ENCODE data around the gene NSFL1C. TPM values are rescaled to one million over a fixed set of nuclear protein-coding genes. Genes with fewer than 3 reads are reported as not detected.

Gene NSFL1C
- total and polyA plus RNA-seq, 5 donors from 2014 or later, result 64.0 to 95.8 (median 90.4) TPM

DNA sequence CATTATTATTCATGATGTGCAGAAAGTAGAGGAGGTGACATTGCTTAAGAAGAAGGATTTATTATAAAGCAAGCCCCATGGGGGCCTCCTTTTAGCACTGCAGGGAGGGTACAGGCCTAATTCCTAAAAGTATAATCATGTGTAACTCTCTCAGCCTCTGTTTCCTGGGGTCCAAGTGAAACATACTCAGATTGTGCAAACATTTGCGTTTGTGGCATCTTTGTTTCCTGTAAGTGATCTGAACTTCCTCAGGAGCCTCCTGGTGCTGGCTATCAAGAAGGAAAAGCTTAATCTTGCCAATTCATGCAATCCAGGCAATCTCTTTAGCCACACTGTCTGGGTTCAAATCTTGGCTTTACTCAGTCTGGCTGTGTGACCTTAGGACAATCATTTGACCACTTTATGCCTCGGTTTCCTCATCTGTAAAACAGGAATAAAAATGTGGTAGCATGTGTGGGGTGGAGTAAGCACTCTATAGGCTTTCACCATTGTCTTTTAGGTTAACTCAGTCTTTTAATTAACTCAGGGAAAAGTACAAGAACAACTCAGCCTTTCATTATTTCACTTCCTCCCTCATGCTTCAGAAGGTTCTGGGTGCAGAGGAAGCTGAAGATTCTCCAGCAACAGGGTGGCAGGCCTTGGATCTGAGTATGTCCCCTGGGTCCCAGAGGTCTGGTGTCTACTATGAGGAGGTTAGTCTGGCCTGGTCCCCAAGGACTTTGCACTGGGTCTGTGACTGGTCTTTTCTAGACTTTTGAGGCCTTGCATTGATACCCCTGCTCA lies 25.4 kb upstream of the NSFL1C start:
- Histone ChIP-seq H3K36me3 (ENCODE audit: control insufficient read depth, insufficient read depth, low read length) (no peaks in the 10 kb centered on the region), H3K27ac (ENCODE audit: insufficient read depth, low read length, poor library complexity, severe bottlenecking) (no peak overlapping the region), H3K27me3 (ENCODE audit: control insufficient read depth, insufficient read depth, low read length) (peaks cover 17% of the 10 kb centered on the region), H3K4me1 (ENCODE audit: control insufficient read depth, insufficient read depth, low read length, poor library complexity, severe bottlenecking) (no peaks in the 10 kb centered on the region), H3K9me3 (ENCODE audit: control insufficient read depth in 2 of 2, low read length in 2 of 2) (no peaks in the 10 kb centered on the region), H3K4me3 (ENCODE audit: low read depth, low read length) (no peak overlapping the region)
- ATAC-seq (ENCODE audit: low read depth in 2 of 2) (no peak), DNase-seq (no peak)
- no peaks in the 10 kb centered on the region for H3K36me3 Mint-ChIP-seq
- H3K4me1 Mint-ChIP-seq, result no peaks in the 10 kb centered on the region
- H3K27me3 Mint-ChIP-seq, result peaks cover 90% of the 10 kb centered on the region
- H3K4me3 Mint-ChIP-seq, result no peak overlapping the region
- H3K27ac Mint-ChIP-seq, result no peak overlapping the region
- H3K9me3 Mint-ChIP-seq, result peaks cover 0 to 4% (median 0%) of the 10 kb centered on the region in 7 donors

DNA sequence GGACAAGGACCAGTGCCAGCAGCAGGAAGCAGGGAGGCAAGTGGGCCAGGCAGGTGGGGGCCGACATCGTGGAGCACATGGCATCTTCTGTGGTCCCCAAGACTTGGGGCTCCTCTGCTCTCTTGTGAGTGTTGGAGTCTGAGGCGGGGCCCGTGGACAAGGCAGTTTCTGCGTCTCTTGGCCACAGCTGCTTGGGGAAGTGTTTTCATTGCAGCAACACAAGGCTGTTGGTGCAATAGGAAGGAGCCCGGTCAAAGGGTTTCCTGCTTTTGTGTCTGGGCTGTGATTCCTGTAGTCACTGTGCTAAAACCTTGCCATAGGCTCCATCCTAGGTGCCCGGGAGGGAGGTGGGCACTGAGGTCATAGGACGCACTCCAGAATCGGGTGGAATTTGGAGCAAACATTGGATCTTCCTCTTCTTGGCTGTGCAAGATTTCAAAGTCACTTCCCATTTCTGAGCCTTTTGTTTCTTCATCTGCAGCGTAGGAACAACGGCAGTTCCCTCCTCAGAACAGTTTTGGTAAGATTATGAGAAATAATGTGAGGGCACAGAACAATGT lies 24.7 kb upstream of the NSFL1C start, which contains the start of gene SIRPB2:
TSS of gene SIRPB2 (minus strand) at position 140 of the 560 bp plus-strand sequence. CDS start at position 79, 61 bp downstream.
- DNase-seq (no peak), ATAC-seq (ENCODE audit: low read depth in 2 of 2) (no peak)
- Mint-ChIP-seq H3K27ac (no peak within 1 kb of the TSS), H3K27me3 (peaks cover 88% of the 10 kb centered on the region), H3K4me3 (no peak within 1 kb of the TSS), H3K9me3 (peaks cover 0 to 3% (median 0%) of the 10 kb centered on the region in 7 donors), H3K36me3 (no peaks in the 10 kb centered on the region), H3K4me1 (no peaks in the 10 kb centered on the region)
- peaks cover 14% of the 10 kb centered on the region for H3K27me3 ChIP-seq (ENCODE audit: control insufficient read depth, insufficient read depth, low read length)
- H3K36me3 ChIP-seq (ENCODE audit: control insufficient read depth, insufficient read depth, low read length), result no peaks in the 10 kb centered on the region
- H3K27ac ChIP-seq (ENCODE audit: insufficient read depth, low read length, poor library complexity, severe bottlenecking), result no peak within 1 kb of the TSS
- no peaks in the 10 kb centered on the region for H3K4me1 ChIP-seq (ENCODE audit: control insufficient read depth, insufficient read depth, low read length, poor library complexity, severe bottlenecking)
- no peaks in the 10 kb centered on the region for H3K9me3 ChIP-seq (ENCODE audit: control insufficient read depth in 2 of 2, low read length in 2 of 2)
- H3K4me3 ChIP-seq (ENCODE audit: low read depth, low read length), result no peak within 1 kb of the TSS

DNA sequence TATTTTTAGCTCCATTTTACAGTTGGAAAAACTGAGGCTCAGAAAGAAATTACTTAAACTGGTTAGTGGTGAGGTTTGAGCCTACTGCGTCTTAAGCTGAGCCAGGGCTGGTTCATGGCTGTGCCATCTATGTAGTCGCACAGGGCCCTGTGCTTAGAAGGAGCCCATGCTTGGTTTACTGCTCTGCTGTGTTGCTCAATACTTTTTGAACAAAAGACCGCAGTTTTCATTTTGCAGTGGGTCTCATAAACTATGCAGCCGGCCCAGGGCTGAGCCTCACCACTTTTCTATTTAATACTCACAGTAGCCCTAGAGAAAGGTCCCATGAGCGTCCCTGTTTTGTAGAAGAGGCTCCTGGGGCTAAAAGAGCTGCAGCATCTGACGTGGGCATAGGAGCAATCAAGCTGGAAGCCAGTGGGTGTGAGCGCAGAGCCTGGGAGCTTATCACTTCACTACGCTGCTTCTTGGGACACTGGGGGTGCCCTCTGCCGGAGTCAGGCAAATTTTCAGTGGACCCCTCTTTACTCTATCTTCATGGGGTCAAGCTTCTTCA lies 24.1 kb upstream of the NSFL1C start:
- H3K36me3 Mint-ChIP-seq, result no peaks in the 10 kb centered on the region
- Histone ChIP-seq H3K27me3 (ENCODE audit: control insufficient read depth, insufficient read depth, low read length) (peaks cover 14% of the 10 kb centered on the region), H3K4me3 (ENCODE audit: low read depth, low read length) (no peak overlapping the region), H3K9me3 (ENCODE audit: control insufficient read depth in 2 of 2, low read length in 2 of 2) (no peaks in the 10 kb centered on the region), H3K36me3 (ENCODE audit: control insufficient read depth, insufficient read depth, low read length) (no peaks in the 10 kb centered on the region), H3K4me1 (ENCODE audit: control insufficient read depth, insufficient read depth, low read length, poor library complexity, severe bottlenecking) (no peaks in the 10 kb centered on the region), H3K27ac (ENCODE audit: insufficient read depth, low read length, poor library complexity, severe bottlenecking) (no peak overlapping the region)
- H3K4me3 Mint-ChIP-seq, result no peak overlapping the region
- H3K27me3 Mint-ChIP-seq, result peaks cover 82% of the 10 kb centered on the region
- no peak overlapping the region for H3K27ac Mint-ChIP-seq
- ATAC-seq (ENCODE audit: low read depth in 2 of 2), result no peak
- DNase-seq, result no peak
- H3K4me1 Mint-ChIP-seq, result no peaks in the 10 kb centered on the region
- H3K9me3 Mint-ChIP-seq, result peaks cover 0 to 3% (median 0%) of the 10 kb centered on the region in 7 donors

DNA sequence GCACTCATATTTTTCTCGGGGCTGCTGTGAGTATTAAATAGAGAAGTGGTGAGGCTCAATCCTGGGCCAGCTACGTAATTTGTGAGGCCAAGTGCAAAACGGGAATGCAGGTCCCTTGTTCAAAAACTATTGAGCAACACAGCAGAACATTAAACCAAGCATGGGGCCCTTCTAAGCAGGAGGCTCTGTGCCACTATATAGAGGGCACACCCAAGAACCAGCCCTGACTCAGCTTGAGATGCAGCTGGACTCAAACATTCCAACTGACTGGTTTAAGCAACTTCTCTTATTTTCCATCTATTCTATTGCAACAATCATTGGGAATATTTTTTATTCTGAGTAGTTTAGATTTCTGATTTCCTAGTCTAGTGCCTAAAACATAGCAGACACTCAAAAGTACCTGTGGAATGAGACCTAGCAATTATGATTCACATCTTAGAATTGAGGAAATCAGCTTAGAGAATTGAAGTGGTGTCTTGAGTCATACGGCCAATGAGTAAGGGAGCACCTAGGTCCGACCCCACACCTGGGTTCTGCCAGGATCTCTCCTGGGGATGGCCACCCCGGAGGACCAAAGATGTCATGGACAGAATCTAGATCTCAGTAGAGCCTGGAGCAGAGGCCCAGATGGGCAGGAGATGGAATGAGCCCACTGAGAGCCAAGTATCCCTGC lies 23.3 kb upstream of the NSFL1C start:
- Histone ChIP-seq H3K4me1 (ENCODE audit: control insufficient read depth, insufficient read depth, low read length, poor library complexity, severe bottlenecking) (no peaks in the 10 kb centered on the region), H3K9me3 (ENCODE audit: control insufficient read depth in 2 of 2, low read length in 2 of 2) (no peaks in the 10 kb centered on the region), H3K4me3 (ENCODE audit: low read depth, low read length) (no peak overlapping the region), H3K27me3 (ENCODE audit: control insufficient read depth, insufficient read depth, low read length) (peaks cover 19% of the 10 kb centered on the region), H3K27ac (ENCODE audit: insufficient read depth, low read length, poor library complexity, severe bottlenecking) (no peak overlapping the region), H3K36me3 (ENCODE audit: control insufficient read depth, insufficient read depth, low read length) (no peaks in the 10 kb centered on the region)
- Mint-ChIP-seq H3K9me3 (peaks cover 0 to 3% (median 0%) of the 10 kb centered on the region in 7 donors), H3K4me1 (no peaks in the 10 kb centered on the region), H3K4me3 (no peak overlapping the region), H3K36me3 (no peaks in the 10 kb centered on the region), H3K27ac (no peak overlapping the region), H3K27me3 (peaks cover 83% of the 10 kb centered on the region)
- ATAC-seq (ENCODE audit: low read depth in 2 of 2) (no peak), DNase-seq (no peak)

DNA sequence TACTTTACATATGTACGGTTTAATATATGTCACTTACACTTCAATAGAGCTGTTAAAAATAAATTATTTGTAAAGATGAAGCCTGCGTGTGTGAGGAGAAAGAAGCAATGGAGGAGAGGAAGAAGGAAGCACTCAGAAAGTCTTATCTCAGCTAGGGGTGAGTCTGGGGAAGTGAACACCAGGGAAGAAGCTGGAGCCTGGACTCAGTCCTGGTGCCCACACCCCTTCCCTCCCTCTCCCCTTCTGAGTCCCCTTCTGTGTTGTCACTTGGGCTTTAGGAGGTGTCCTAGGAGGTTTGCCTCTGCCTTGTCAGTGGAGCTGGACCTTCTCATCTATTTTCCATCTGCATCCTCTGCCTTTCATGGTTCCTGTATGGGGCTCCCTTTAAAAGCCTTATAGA lies 22.7 kb upstream of the NSFL1C start:
- Mint-ChIP-seq H3K36me3 (no peaks in the 10 kb centered on the region), H3K4me3 (no peak overlapping the region), H3K9me3 (peaks cover 0 to 3% (median 0%) of the 10 kb centered on the region in 7 donors), H3K27ac (no peak overlapping the region), H3K27me3 (peaks cover 83% of the 10 kb centered on the region), H3K4me1 (peaks cover 0 to 6% (median under 1%) of the 10 kb centered on the region in 4 donors)
- Histone ChIP-seq H3K4me3 (ENCODE audit: low read depth, low read length) (no peak overlapping the region), H3K9me3 (ENCODE audit: control insufficient read depth in 2 of 2, low read length in 2 of 2) (no peaks in the 10 kb centered on the region), H3K36me3 (ENCODE audit: control insufficient read depth, insufficient read depth, low read length) (no peaks in the 10 kb centered on the region), H3K27ac (ENCODE audit: insufficient read depth, low read length, poor library complexity, severe bottlenecking) (no peak overlapping the region), H3K27me3 (ENCODE audit: control insufficient read depth, insufficient read depth, low read length) (peaks cover 25% of the 10 kb centered on the region), H3K4me1 (ENCODE audit: control insufficient read depth, insufficient read depth, low read length, poor library complexity, severe bottlenecking) (no peaks in the 10 kb centered on the region)
- no peak for ATAC-seq (ENCODE audit: low read depth in 2 of 2)
- no peak for DNase-seq

DNA sequence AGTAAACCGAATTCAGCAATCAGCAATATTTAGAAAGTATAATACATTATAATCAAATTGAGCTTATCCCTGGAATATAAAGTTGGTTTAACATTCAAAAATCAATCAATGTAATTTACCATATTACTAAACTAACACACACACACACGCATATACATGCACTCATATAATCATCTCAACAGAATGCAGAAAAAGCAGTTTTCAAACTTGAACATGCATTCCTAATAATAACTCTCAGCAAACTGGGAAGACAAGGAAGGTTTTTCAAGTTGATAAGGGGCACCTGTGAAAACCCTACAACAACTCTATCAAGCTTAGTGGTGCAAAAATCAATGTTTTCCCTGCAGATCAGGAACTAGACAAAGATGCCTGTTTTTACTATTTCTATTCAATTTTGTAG lies 19.9 kb upstream of the NSFL1C start:
- Mint-ChIP-seq H3K36me3 (no peaks in the 10 kb centered on the region), H3K27ac (no peak overlapping the region), H3K9me3 (peaks cover 0 to 3% (median 0%) of the 10 kb centered on the region in 7 donors), H3K4me3 (no peak overlapping the region), H3K27me3 (peaks cover 86% of the 10 kb centered on the region), H3K4me1 (peaks cover 0 to 6% (median 3%) of the 10 kb centered on the region in 4 donors)
- Histone ChIP-seq H3K36me3 (ENCODE audit: control insufficient read depth, insufficient read depth, low read length) (no peaks in the 10 kb centered on the region), H3K27ac (ENCODE audit: insufficient read depth, low read length, poor library complexity, severe bottlenecking) (no peak overlapping the region), H3K4me1 (ENCODE audit: control insufficient read depth, insufficient read depth, low read length, poor library complexity, severe bottlenecking) (no peaks in the 10 kb centered on the region), H3K4me3 (ENCODE audit: low read depth, low read length) (no peak overlapping the region), H3K27me3 (ENCODE audit: control insufficient read depth, insufficient read depth, low read length) (peaks cover 24% of the 10 kb centered on the region), H3K9me3 (ENCODE audit: control insufficient read depth in 2 of 2, low read length in 2 of 2) (no peaks in the 10 kb centered on the region)
- ATAC-seq (ENCODE audit: low read depth in 2 of 2) (no peak), DNase-seq (no peak)

DNA sequence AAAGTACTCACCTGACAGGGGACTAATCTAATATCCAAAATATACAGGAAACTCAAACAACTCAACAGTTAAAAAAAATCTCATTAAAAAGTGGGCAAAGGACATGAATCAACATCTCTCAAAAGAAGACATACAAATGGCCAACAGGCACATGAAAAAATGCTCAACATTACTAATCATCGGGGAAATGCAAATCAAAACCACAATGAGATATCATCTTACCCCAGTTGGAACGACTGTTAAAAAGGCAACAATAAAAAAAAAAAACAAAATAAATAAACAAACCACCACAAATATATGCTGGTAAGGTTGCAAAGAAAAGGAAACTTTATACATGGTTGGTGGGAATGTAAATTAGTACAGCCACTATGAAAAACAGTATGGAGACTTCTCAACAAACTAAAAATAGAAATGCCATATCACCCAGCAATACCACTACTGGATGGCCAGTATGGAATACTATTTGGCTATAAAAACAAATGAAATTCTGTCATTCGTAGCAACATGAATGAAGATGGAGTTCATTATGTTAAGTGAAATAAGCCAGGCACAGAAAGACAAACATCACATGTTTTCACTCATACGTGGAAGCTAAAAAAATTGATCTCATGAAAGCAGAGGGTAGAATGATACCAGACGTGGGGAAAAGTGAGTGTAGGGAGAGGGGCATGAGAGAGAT lies 17.9 kb upstream of the NSFL1C start:
- Mint-ChIP-seq H3K4me3 (no peak overlapping the region), H3K27ac (peak overlapping the region in 1 of 3 donors; percentile 7), H3K9me3 (peaks cover 0 to 3% (median 0%) of the 10 kb centered on the region in 7 donors), H3K36me3 (no peaks in the 10 kb centered on the region), H3K27me3 (peaks cover 70% of the 10 kb centered on the region), H3K4me1 (peaks cover 0 to 6% (median 3%) of the 10 kb centered on the region in 4 donors)
- DNase-seq (no peak), ATAC-seq (ENCODE audit: low read depth in 2 of 2) (no peak)
- Histone ChIP-seq H3K4me1 (ENCODE audit: control insufficient read depth, insufficient read depth, low read length, poor library complexity, severe bottlenecking) (no peaks in the 10 kb centered on the region), H3K9me3 (ENCODE audit: control insufficient read depth in 2 of 2, low read length in 2 of 2) (no peaks in the 10 kb centered on the region), H3K4me3 (ENCODE audit: low read depth, low read length) (no peak overlapping the region), H3K27ac (ENCODE audit: insufficient read depth, low read length, poor library complexity, severe bottlenecking) (no peak overlapping the region), H3K27me3 (ENCODE audit: control insufficient read depth, insufficient read depth, low read length) (peaks cover 28% of the 10 kb centered on the region), H3K36me3 (ENCODE audit: control insufficient read depth, insufficient read depth, low read length) (no peaks in the 10 kb centered on the region)
